ENCODE data around the gene EXTL2. TPM values are rescaled to one million over a fixed set of nuclear protein-coding genes. Genes with fewer than 3 reads are reported as not detected.

EXTL2 gene
- total RNA-seq, 1 donor from 2014 or later: 73.3 TPM

DNA sequence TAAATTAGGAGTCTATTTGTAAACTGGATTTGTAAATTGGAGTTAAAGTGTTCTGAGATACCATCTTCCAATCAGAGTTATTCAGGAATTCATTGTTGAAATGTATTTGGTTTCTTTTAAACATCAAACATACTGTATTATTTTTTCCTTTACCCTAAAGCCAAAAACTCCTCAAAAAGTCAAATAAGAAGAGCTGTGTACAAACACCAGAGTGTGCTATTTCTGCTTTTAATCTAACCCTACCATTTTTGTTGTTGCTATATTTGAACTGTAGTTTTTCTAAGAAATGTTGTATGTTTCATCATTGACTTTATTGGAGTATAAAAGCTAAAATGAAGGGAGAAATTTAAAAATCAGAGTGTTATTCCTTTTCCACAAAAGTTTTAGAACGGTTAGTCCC, 37.1 kb upstream of the EXTL2 start:
- Mint-ChIP-seq H3K4me3 (no peak overlapping the region), H3K36me3 (peaks cover 21% of the 10 kb centered on the region), H3K9me3 (no peaks in the 10 kb centered on the region), H3K27me3 (ENCODE audit: insufficient read depth, low read depth) (no peaks in the 10 kb centered on the region), H3K4me1 (no peaks in the 10 kb centered on the region), H3K27ac (no peak overlapping the region)
- H3K4me2 ChIP-seq: no peak overlapping the region
- H3K36me3 ChIP-seq: peaks cover 11% of the 10 kb centered on the region
- H3K27ac ChIP-seq: no peak overlapping the region
- H3K9ac ChIP-seq: no peak overlapping the region
- TF ChIP-seq EZH2 (IDR thresholded peaks at IDR 0.05): no peak
- TF ChIP-seq, protein P1, sequence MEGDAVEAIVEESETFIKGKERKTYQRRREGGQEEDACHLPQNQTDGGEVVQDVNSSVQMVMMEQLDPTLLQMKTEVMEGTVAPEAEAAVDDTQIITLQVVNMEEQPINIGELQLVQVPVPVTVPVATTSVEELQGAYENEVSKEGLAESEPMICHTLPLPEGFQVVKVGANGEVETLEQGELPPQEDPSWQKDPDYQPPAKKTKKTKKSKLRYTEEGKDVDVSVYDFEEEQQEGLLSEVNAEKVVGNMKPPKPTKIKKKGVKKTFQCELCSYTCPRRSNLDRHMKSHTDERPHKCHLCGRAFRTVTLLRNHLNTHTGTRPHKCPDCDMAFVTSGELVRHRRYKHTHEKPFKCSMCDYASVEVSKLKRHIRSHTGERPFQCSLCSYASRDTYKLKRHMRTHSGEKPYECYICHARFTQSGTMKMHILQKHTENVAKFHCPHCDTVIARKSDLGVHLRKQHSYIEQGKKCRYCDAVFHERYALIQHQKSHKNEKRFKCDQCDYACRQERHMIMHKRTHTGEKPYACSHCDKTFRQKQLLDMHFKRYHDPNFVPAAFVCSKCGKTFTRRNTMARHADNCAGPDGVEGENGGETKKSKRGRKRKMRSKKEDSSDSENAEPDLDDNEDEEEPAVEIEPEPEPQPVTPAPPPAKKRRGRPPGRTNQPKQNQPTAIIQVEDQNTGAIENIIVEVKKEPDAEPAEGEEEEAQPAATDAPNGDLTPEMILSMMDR (IDR thresholded peaks at IDR 0.05): no peak
- TF ChIP-seq EZH2phosphoT487 (IDR thresholded peaks at IDR 0.05): no peak
- no peaks in the 10 kb centered on the region for H3K79me2 ChIP-seq (ENCODE audit: low read depth)
- no peak overlapping the region for H2AFZ ChIP-seq (replicated peaks)
- no peaks in the 10 kb centered on the region for H3K4me1 ChIP-seq
- H3K27me3 ChIP-seq: no peaks in the 10 kb centered on the region
- no peak overlapping the region for H3K4me3 ChIP-seq
- H3F3A ChIP-seq (ENCODE audit: low read depth): no peaks in the 10 kb centered on the region
- H3K9me3 ChIP-seq (ENCODE audit: low read depth): no peaks in the 10 kb centered on the region
- no peaks in the 10 kb centered on the region for H4K20me1 ChIP-seq (ENCODE audit: low read depth)
- no peak for DNase-seq (ENCODE audit: low spot score)

DNA sequence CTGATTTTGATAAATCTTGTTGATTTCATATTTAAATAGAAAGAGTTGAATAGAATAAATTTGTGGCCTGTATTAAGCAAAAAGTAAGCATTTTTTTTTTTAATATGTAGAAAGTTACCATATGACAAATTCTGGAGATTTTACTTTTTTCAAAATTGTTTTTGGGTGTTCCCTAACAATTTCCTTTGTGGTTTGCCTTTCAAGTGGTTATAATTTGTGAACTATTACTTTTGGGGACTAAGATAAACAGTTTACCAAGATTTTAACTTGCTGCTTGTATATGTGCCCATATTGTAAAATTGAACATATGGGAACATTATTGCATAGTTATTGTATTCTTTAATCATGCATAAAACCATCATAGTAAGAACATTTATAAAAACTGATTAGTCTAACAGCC, 35.9 kb upstream of the EXTL2 start:
- no peak overlapping the region for H2AFZ ChIP-seq (replicated peaks)
- H3K27ac ChIP-seq: no peak overlapping the region
- H3K79me2 ChIP-seq (ENCODE audit: low read depth): no peaks in the 10 kb centered on the region
- peaks cover 7% of the 10 kb centered on the region for H3K36me3 ChIP-seq
- Mint-ChIP-seq H3K36me3 (peaks cover 18% of the 10 kb centered on the region), H3K27me3 (ENCODE audit: insufficient read depth, low read depth) (no peaks in the 10 kb centered on the region), H3K4me3 (no peak overlapping the region), H3K27ac (no peak overlapping the region), H3K4me1 (no peaks in the 10 kb centered on the region), H3K9me3 (peaks cover under 1% of the 10 kb centered on the region)
- H3K27me3 ChIP-seq: no peaks in the 10 kb centered on the region
- H3K4me3 ChIP-seq: no peak overlapping the region
- no peaks in the 10 kb centered on the region for H3F3A ChIP-seq (ENCODE audit: low read depth)
- no peak overlapping the region for H3K4me2 ChIP-seq
- TF ChIP-seq EZH2 (IDR thresholded peaks at IDR 0.05) (no peak), EZH2phosphoT487 (IDR thresholded peaks at IDR 0.05) (no peak)
- TF ChIP-seq, protein P1 (IDR thresholded peaks at IDR 0.05): no peak
- no peaks in the 10 kb centered on the region for H3K9me3 ChIP-seq (ENCODE audit: low read depth)
- H3K9ac ChIP-seq: no peak overlapping the region
- H4K20me1 ChIP-seq (ENCODE audit: low read depth): no peaks in the 10 kb centered on the region
- no peaks in the 10 kb centered on the region for H3K4me1 ChIP-seq
- no peak for DNase-seq (ENCODE audit: low spot score)

DNA sequence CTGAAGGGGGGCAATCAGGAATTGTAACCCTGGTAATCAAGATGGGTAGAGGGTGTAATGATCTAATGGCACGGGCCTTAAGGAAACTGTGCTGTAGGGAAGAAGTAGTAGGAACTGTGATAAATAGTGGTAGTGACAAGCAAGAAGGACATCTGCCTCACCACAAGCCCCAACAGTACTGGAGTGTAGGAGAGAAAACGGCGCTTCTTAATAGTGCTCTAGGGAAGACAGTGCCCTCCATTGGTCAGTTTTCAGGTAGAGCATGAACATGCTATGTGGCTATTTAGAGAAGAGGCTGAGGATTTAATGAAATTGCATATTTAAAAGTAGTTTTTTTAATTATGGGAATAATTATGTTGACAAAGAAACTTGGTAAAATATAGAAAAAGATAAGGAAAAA, 33.5 kb upstream of the EXTL2 start:
- H3K9me3 ChIP-seq (ENCODE audit: low read depth): no peaks in the 10 kb centered on the region
- H4K20me1 ChIP-seq (ENCODE audit: low read depth): no peaks in the 10 kb centered on the region
- no peak overlapping the region for H3K4me2 ChIP-seq
- H3K27me3 ChIP-seq: no peaks in the 10 kb centered on the region
- Mint-ChIP-seq H3K9me3 (peaks cover 2% of the 10 kb centered on the region), H3K27ac (no peak overlapping the region), H3K4me1 (no peaks in the 10 kb centered on the region), H3K27me3 (ENCODE audit: insufficient read depth, low read depth) (peaks cover 2% of the 10 kb centered on the region), H3K36me3 (peaks cover 26% of the 10 kb centered on the region), H3K4me3 (no peak overlapping the region)
- H2AFZ ChIP-seq (replicated peaks): no peak overlapping the region
- H3K27ac ChIP-seq: no peak overlapping the region
- H3F3A ChIP-seq (ENCODE audit: low read depth): no peaks in the 10 kb centered on the region
- no peak overlapping the region for H3K4me3 ChIP-seq
- no peak for TF ChIP-seq EZH2 (IDR thresholded peaks at IDR 0.05)
- TF ChIP-seq, protein P1 (IDR thresholded peaks at IDR 0.05): peak; percentile 41
- DNase-seq (ENCODE audit: low spot score): peak; percentile 39
- H3K4me1 ChIP-seq: no peaks in the 10 kb centered on the region
- H3K36me3 ChIP-seq: peaks cover 7% of the 10 kb centered on the region
- no peaks in the 10 kb centered on the region for H3K79me2 ChIP-seq (ENCODE audit: low read depth)
- H3K9ac ChIP-seq: no peak overlapping the region

Measured in neural progenitor cell (in vitro differentiated cells).